ENCODE data around the gene PRTFDC1. TPM values are rescaled to one million over a fixed set of nuclear protein-coding genes. Genes with fewer than 3 reads are reported as not detected.
A peak's percentile ranks its signal among the peaks of the same experiment; 100 is the strongest.

PRTFDC1 gene
- polyA plus RNA-seq, 1 donor (not counting 4 experiments of a cell fraction or from before 2014, with no cell fraction given), result 2.2 TPM

GRCh38 chr10:24902400-24902728 lies 50.0 kb downstream of the PRTFDC1 start:
- H3K9ac ChIP-seq (ENCODE audit: control insufficient read depth, extremely low read depth, insufficient read depth, low read length), result no peak overlapping the region
- DNase-seq (ENCODE audit: low read depth, low spot score), result no peak
- H4K20me1 ChIP-seq (ENCODE audit: control insufficient read depth, extremely low read depth, insufficient read depth, low read length), result no peaks in the 10 kb centered on the region
- H3K27me3 ChIP-seq (ENCODE audit: control insufficient read depth, extremely low read depth, insufficient read depth, low read length), result no peaks in the 10 kb centered on the region
- H3K79me2 ChIP-seq (ENCODE audit: control insufficient read depth, insufficient read depth, low read length), result no peaks in the 10 kb centered on the region
- TF ChIP-seq, protein P1, sequence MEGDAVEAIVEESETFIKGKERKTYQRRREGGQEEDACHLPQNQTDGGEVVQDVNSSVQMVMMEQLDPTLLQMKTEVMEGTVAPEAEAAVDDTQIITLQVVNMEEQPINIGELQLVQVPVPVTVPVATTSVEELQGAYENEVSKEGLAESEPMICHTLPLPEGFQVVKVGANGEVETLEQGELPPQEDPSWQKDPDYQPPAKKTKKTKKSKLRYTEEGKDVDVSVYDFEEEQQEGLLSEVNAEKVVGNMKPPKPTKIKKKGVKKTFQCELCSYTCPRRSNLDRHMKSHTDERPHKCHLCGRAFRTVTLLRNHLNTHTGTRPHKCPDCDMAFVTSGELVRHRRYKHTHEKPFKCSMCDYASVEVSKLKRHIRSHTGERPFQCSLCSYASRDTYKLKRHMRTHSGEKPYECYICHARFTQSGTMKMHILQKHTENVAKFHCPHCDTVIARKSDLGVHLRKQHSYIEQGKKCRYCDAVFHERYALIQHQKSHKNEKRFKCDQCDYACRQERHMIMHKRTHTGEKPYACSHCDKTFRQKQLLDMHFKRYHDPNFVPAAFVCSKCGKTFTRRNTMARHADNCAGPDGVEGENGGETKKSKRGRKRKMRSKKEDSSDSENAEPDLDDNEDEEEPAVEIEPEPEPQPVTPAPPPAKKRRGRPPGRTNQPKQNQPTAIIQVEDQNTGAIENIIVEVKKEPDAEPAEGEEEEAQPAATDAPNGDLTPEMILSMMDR (optimal IDR thresholded peaks at IDR 0.05 in 1 of 3, IDR thresholded peaks at IDR 0.05 in 1 of 3, conservative IDR thresholded peaks at IDR 0.05 in 1 of 3; ENCODE audit: extremely low read depth in 1 of 3, insufficient read depth in 2 of 3, low read length in 3 of 3), result no peak
- no peak for TF ChIP-seq EZH2 (IDR thresholded peaks at IDR 0.05; ENCODE audit: low read length)
- no peak overlapping the region for H2AFZ ChIP-seq (ENCODE audit: control insufficient read depth, low read length)
- H3K4me3 ChIP-seq (ENCODE audit: control insufficient read depth in 2 of 3, extremely low read depth in 1 of 3, insufficient read depth in 2 of 3, low read depth in 1 of 3, low read length in 3 of 3), result no peak overlapping the region
- H3K4me1 ChIP-seq (ENCODE audit: control insufficient read depth, extremely low read depth, insufficient read depth, low read length), result peaks cover 20% of the 10 kb centered on the region
- no peaks in the 10 kb centered on the region for H3K9me1 ChIP-seq (ENCODE audit: control insufficient read depth, extremely low read depth, insufficient read depth, low read length)
- FAIRE-seq, result no peak
- dilution Hi-C loops (cut with MboI; ENCODE audit: extremely low pct_ligation_motif_present, low sequenced_read_pairs), result no loop called here
- H3K9me3 ChIP-seq (ENCODE audit: control insufficient read depth, low read depth, low read length), result no peaks in the 10 kb centered on the region
- no peak overlapping the region for H3K27ac ChIP-seq (ENCODE audit: control insufficient read depth, insufficient read depth, low read length)
- H3K4me2 ChIP-seq (ENCODE audit: control insufficient read depth, extremely low read depth, insufficient read depth, low read depth, low read length), result peak overlapping the region; percentile 15
- no peaks in the 10 kb centered on the region for H3K36me3 ChIP-seq (ENCODE audit: control insufficient read depth in 2 of 2, extremely low read depth in 1 of 2, insufficient read depth in 2 of 2, low read length in 2 of 2)

DNA sequence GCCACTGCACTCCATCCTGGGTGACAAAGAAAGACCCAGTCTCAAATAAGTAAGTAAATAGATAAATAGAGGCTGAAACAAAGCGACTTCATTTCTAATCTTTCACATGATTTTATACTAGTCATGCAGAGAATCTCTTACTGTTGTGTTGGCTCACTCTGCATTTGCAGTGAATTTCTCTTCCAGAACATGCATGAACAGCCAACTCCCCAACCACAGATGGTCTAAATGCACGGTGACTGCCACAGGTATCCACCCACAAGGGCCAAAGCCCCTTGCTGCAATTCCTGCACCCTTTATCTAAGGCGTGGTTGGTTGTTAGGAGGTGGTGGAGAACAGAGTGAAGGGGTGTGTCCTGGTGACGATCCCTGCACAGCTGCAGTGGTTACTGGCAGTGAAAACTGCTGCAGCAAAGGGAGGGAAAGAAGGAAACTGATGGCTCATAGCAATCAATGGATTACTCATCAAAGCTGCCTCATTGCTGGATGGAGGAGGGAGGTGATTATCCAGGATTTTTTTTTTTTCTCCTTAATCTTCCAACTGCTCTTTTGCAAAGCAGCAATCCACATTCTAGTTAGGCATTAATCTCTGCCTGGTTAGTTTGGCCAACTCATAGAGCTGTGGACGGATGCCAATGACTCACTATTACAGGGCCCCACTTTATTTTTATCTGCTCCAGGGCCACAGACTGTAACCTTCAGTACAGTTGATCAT lies 50.6 kb downstream of the PRTFDC1 start:
- H3K9me3 ChIP-seq (ENCODE audit: control insufficient read depth, low read depth, low read length), result no peaks in the 10 kb centered on the region
- DNase-seq (ENCODE audit: low read depth, low spot score) (peak; percentile 79), FAIRE-seq (peak; percentile 97)
- peak overlapping the region; percentile 30 for H3K27ac ChIP-seq (ENCODE audit: control insufficient read depth, insufficient read depth, low read length)
- no peaks in the 10 kb centered on the region for H3K27me3 ChIP-seq (ENCODE audit: control insufficient read depth, extremely low read depth, insufficient read depth, low read length)
- H3K4me3 ChIP-seq (ENCODE audit: control insufficient read depth in 2 of 3, extremely low read depth in 1 of 3, insufficient read depth in 2 of 3, low read depth in 1 of 3, low read length in 3 of 3), result no peak overlapping the region
- dilution Hi-C loops (cut with MboI; ENCODE audit: extremely low pct_ligation_motif_present, low sequenced_read_pairs), result no loop called here
- H2AFZ ChIP-seq (ENCODE audit: control insufficient read depth, low read length), result no peak overlapping the region
- no peaks in the 10 kb centered on the region for H3K36me3 ChIP-seq (ENCODE audit: control insufficient read depth in 2 of 2, extremely low read depth in 1 of 2, insufficient read depth in 2 of 2, low read length in 2 of 2)
- H3K4me2 ChIP-seq (ENCODE audit: control insufficient read depth, extremely low read depth, insufficient read depth, low read depth, low read length), result peak overlapping the region; percentile 60
- TF ChIP-seq EZH2 (IDR thresholded peaks at IDR 0.05; ENCODE audit: low read length), result no peak
- TF ChIP-seq, protein P1 (optimal IDR thresholded peaks at IDR 0.05 in 1 of 3, IDR thresholded peaks at IDR 0.05 in 1 of 3, conservative IDR thresholded peaks at IDR 0.05 in 1 of 3; ENCODE audit: extremely low read depth in 1 of 3, insufficient read depth in 2 of 3, low read length in 3 of 3), result no peak
- peak overlapping the region; percentile 16 for H3K9ac ChIP-seq (ENCODE audit: control insufficient read depth, extremely low read depth, insufficient read depth, low read length)
- no peaks in the 10 kb centered on the region for H4K20me1 ChIP-seq (ENCODE audit: control insufficient read depth, extremely low read depth, insufficient read depth, low read length)
- H3K4me1 ChIP-seq (ENCODE audit: control insufficient read depth, extremely low read depth, insufficient read depth, low read length), result peaks cover 24% of the 10 kb centered on the region
- H3K9me1 ChIP-seq (ENCODE audit: control insufficient read depth, extremely low read depth, insufficient read depth, low read length), result no peaks in the 10 kb centered on the region
- H3K79me2 ChIP-seq (ENCODE audit: control insufficient read depth, insufficient read depth, low read length), result no peaks in the 10 kb centered on the region
